IMR-90 (cell line): ENCODE measurements around the gene INO80D.

Source experiments
- CEBPB ChIP-seq: IDR thresholded peaks from 2 replicates; pipeline ENCODE4 v1.6.1; 2012; ENCODE audit warnings: low read depth, low read length, improper control_type of control experiment
- CHD1 ChIP-seq: IDR thresholded peaks from 2 replicates; pipeline ENCODE4 v1.6.1; 2012; ENCODE audit warnings: low read depth, low read length, improper control_type of control experiment
- CTCF ChIP-seq: conservative IDR thresholded peaks from 2 replicates; pipeline ENCODE4 v1.5.1; 2012; ENCODE audit warnings: mild to moderate bottlenecking, low read depth, low read length, improper control_type of control experiment
- FOS ChIP-seq: fragments of 150-350 bp; IDR thresholded peaks from 2 replicates; pipeline ENCODE4 v1.6.1; 2016; ENCODE audit warnings: low read depth, low read length
- MAZ ChIP-seq: IDR thresholded peaks from 2 replicates; pipeline ENCODE4 v1.6.1; 2012; ENCODE audit warnings: low read depth, mild to moderate bottlenecking, low read length, improper control_type of control experiment, moderate library complexity, borderline replicate concordance
- POLR2A ChIP-seq: IDR thresholded peaks from 2 replicates; pipeline ENCODE4 v1.6.1; 2012; ENCODE audit warnings: mild to moderate bottlenecking, low read depth, low read length
- RAD21 ChIP-seq: IDR thresholded peaks from 2 replicates; pipeline ENCODE4 v1.6.1; 2012; ENCODE audit warnings: low read length, improper control_type of control experiment
- RCOR1 ChIP-seq: IDR thresholded peaks from 2 replicates; pipeline ENCODE4 v1.6.1; 2012; ENCODE audit warnings: mild to moderate bottlenecking, low read length, improper control_type of control experiment; ENCODE audit not compliant: insufficient replicate concordance
- RFX5 ChIP-seq: IDR thresholded peaks from 2 replicates; pipeline ENCODE4 v1.8.0; 2012; ENCODE audit warnings: low read depth, mild to moderate bottlenecking, low read length, moderate library complexity
- SMC3 ChIP-seq: fragments of 150-350 bp; IDR thresholded peaks from 2 replicates; pipeline ENCODE4 v1.6.1; 2016; ENCODE audit warnings: low read depth, mild to moderate bottlenecking, antibody characterized with exemption, low read length, moderate library complexity
- USF2 ChIP-seq: fragments of 150-350 bp; IDR thresholded peaks from 2 replicates; pipeline ENCODE4 v1.6.1; 2017; ENCODE audit warnings: mild to moderate bottlenecking, antibody characterized with exemption, low read length, low read depth
- TF ChIP-seq, protein P1 (sequence below): fragments of 150-350 bp; IDR thresholded peaks from 2 replicates; pipeline ENCODE4 v1.6.1; 2016; ENCODE audit warnings: low read depth, mild to moderate bottlenecking, low read length, moderate library complexity, borderline replicate concordance

DNA sequence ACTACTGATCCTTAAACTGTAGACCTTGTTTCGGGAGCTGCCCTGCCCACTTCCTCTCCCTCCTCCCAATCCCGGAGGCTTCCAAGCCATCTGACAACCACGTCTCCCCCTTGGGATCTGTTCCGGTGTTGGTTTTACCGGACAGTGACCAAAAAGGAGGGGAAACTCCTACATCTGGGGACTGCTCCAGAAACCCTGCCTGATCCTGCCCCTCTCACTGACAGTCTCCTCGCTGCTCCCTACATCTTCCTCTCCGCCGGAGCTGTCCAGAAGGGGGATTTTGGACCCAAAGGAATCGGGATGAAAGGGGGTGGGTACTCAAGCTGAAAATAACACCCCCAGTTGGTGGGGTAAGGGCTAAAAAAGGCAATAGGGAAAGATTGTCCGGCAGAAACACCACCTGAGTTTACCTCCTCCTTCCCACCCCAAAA, 1.5 kb downstream of the INO80D start:
- TF ChIP-seq SMC3, result no peak
- TF ChIP-seq CTCF, result 0 out of 2 replicates have a peak, but pooled peaks have one; percentile 1
- TF ChIP-seq RFX5, result no peak
- TF ChIP-seq CEBPB, result no peak
- peak; percentile 68 for TF ChIP-seq POLR2A
- no peak for TF ChIP-seq FOS
- TF ChIP-seq RCOR1, result no peak
- TF ChIP-seq MAZ, result no peak
- no peak for TF ChIP-seq USF2
- TF ChIP-seq, protein P1, sequence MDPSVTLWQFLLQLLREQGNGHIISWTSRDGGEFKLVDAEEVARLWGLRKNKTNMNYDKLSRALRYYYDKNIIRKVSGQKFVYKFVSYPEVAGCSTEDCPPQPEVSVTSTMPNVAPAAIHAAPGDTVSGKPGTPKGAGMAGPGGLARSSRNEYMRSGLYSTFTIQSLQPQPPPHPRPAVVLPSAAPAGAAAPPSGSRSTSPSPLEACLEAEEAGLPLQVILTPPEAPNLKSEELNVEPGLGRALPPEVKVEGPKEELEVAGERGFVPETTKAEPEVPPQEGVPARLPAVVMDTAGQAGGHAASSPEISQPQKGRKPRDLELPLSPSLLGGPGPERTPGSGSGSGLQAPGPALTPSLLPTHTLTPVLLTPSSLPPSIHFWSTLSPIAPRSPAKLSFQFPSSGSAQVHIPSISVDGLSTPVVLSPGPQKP, result no peak
- TF ChIP-seq RAD21, result no peak
- no peak for TF ChIP-seq CHD1
